H9 (cell line): ENCODE measurements around the gene TBC1D20. TPM values are rescaled to one million over a fixed set of nuclear protein-coding genes. Genes with fewer than 3 reads are reported as not detected.

Experiments
- DNase-seq: peaks from one replicate; pipeline ENCODE4 v3.0.0-alpha.2; 2017
- H2AFZ ChIP-seq: one replicate; pipeline ENCODE4 v1.6.1; 2013; ENCODE audit warnings: mild to moderate bottlenecking, low read length, control low read depth, moderate library complexity
- H2AK5ac ChIP-seq: 2 replicates; pipeline ENCODE4 v1.6.1; 2013; ENCODE audit warnings: low read length, control low read depth, mixed read lengths; ENCODE audit not compliant: insufficient read length
- H2BK120ac ChIP-seq: one replicate; pipeline ENCODE4 v1.6.1; 2013; ENCODE audit warnings: low read depth, mild to moderate bottlenecking, low read length, control low read depth, inconsistent platforms; ENCODE audit not compliant: poor library complexity, severe bottlenecking
- H2BK12ac ChIP-seq: 2 replicates; pipeline ENCODE4 v1.6.1; 2013; ENCODE audit warnings: low read length, control low read depth, mixed read lengths, low read depth; ENCODE audit not compliant: insufficient read length
- H2BK15ac ChIP-seq: 2 replicates; pipeline ENCODE4 v1.6.1; 2013; ENCODE audit warnings: low read depth, low read length, control low read depth
- H2BK20ac ChIP-seq: one replicate; pipeline ENCODE4 v1.6.1; 2013; ENCODE audit warnings: low read depth, mild to moderate bottlenecking, low read length, control low read depth, inconsistent platforms; ENCODE audit not compliant: poor library complexity, severe bottlenecking
- H2BK5ac ChIP-seq: 2 replicates; pipeline ENCODE4 v1.6.1; 2013; ENCODE audit warnings: low read length, control low read depth, mixed read lengths; ENCODE audit not compliant: insufficient read length
- H3K14ac ChIP-seq: 2 replicates; pipeline ENCODE4 v1.6.1; 2013; ENCODE audit warnings: low read length, control low read depth; ENCODE audit not compliant: insufficient read depth
- H3K18ac ChIP-seq: 2 replicates; pipeline ENCODE4 v1.6.1; 2013; ENCODE audit warnings: low read depth, mild to moderate bottlenecking, mixed read lengths, low read length, control low read depth; ENCODE audit not compliant: insufficient read length
- H3K23ac ChIP-seq: 2 replicates; pipeline ENCODE4 v1.6.1; 2013; ENCODE audit warnings: low read length, control low read depth, mixed read lengths, low read depth; ENCODE audit not compliant: insufficient read length
- H3K23me2 ChIP-seq: 2 replicates; pipeline ENCODE4 v1.6.1; 2013; ENCODE audit warnings: low read depth, mild to moderate bottlenecking, mixed read lengths, low read length, control low read depth; ENCODE audit not compliant: insufficient read length, poor library complexity, severe bottlenecking
- H3K27ac ChIP-seq: 2 replicates; pipeline ENCODE4 v1.5.1; 2013; ENCODE audit warnings: low read length, control low read depth, mixed read lengths, low read depth; ENCODE audit not compliant: insufficient read length
- H3K27me3 ChIP-seq: 2 replicates; pipeline ENCODE4 v1.6.1; 2013; ENCODE audit warnings: low read length, control low read depth, inconsistent platforms; ENCODE audit not compliant: insufficient read depth
- H3K4ac ChIP-seq: 2 replicates; pipeline ENCODE4 v1.6.1; 2013; ENCODE audit warnings: low read depth, mild to moderate bottlenecking, control low read depth, inconsistent platforms, low read length, moderate library complexity
- H3K4me1 ChIP-seq: 2 replicates; pipeline ENCODE4 v1.6.1; 2013; ENCODE audit warnings: low read length, control low read depth, inconsistent platforms; ENCODE audit not compliant: insufficient read depth
- H3K4me2 ChIP-seq: 2 replicates; pipeline ENCODE4 v1.6.1; 2013; ENCODE audit warnings: low read length, control low read depth, mixed read lengths; ENCODE audit not compliant: insufficient read length, insufficient read depth
- H3K56ac ChIP-seq: 2 replicates; pipeline ENCODE4 v1.6.1; 2013; ENCODE audit warnings: low read depth, mild to moderate bottlenecking, mixed read lengths, low read length, control low read depth; ENCODE audit not compliant: insufficient read length
- H3K79me1 ChIP-seq: 2 replicates; pipeline ENCODE4 v1.6.1; 2013; ENCODE audit warnings: low read depth, mild to moderate bottlenecking, moderate library complexity, low read length, control low read depth, inconsistent platforms; ENCODE audit not compliant: insufficient read depth, poor library complexity, severe bottlenecking
- H3K79me2 ChIP-seq: 2 replicates; pipeline ENCODE4 v1.6.1; 2013; ENCODE audit warnings: low read length, control low read depth, inconsistent platforms; ENCODE audit not compliant: insufficient read depth
- H3K9ac ChIP-seq: 2 replicates; pipeline ENCODE4 v1.6.1; 2013; ENCODE audit warnings: low read length, control low read depth, mixed read lengths; ENCODE audit not compliant: insufficient read length; ENCODE audit errors: extremely low read depth
- H3K9me3 ChIP-seq: one replicate; pipeline ENCODE4 v1.6.1; 2013; ENCODE audit warnings: low read depth, low read length, inconsistent platforms; ENCODE audit not compliant: control insufficient read depth
- H3T11ph ChIP-seq: one replicate; pipeline ENCODE4 v1.6.1; 2013; ENCODE audit warnings: mild to moderate bottlenecking, low read length, control low read depth, inconsistent platforms
- H4K20me1 ChIP-seq: one replicate; pipeline ENCODE4 v1.6.1; 2013; ENCODE audit not compliant: control insufficient read depth, insufficient read length, insufficient read depth
- H4K5ac ChIP-seq: 2 replicates; pipeline ENCODE4 v1.6.1; 2013; ENCODE audit warnings: low read depth, mild to moderate bottlenecking, mixed read lengths, low read length, control low read depth; ENCODE audit not compliant: insufficient read length
- H4K8ac ChIP-seq: replicated peaks from 2 replicates; pipeline ENCODE4 v1.6.1; 2013; ENCODE audit warnings: low read length, control low read depth, mixed read lengths, low read depth; ENCODE audit not compliant: insufficient read length
- H4K91ac ChIP-seq: 2 replicates; pipeline ENCODE4 v1.6.1; 2013; ENCODE audit warnings: low read depth, mild to moderate bottlenecking, moderate library complexity, mixed read lengths, low read length, control low read depth; ENCODE audit not compliant: insufficient read length
- H3K27ac Mint-ChIP-seq, 3 experiments: 2 replicates in 2 of 3; 3 replicates in 1 of 3; pipeline ENCODE4 v1.8.0; 2020 to 2021; ENCODE audit warnings: mixed read lengths in 3 of 3, mild to moderate bottlenecking in 1 of 3, moderate library complexity in 1 of 3
- H3K27me3 Mint-ChIP-seq: 2 replicates; pipeline ENCODE4 v1.8.0; 2021; ENCODE audit warnings: low read depth, mild to moderate bottlenecking, moderate library complexity, mixed read lengths
- H3K36me3 Mint-ChIP-seq, 3 experiments: 2 replicates in 2 of 3; 3 replicates in 1 of 3; pipeline ENCODE4 v1.8.0; 2020 to 2021; ENCODE audit warnings: low read depth in 3 of 3, mixed read lengths in 3 of 3; ENCODE audit not compliant: insufficient read depth in 1 of 3
- H3K4me1 Mint-ChIP-seq, 2 experiments: 2 replicates each; pipeline ENCODE4 v1.8.0; 2020; ENCODE audit warnings: mixed read lengths in 2 of 2
- H3K4me3 Mint-ChIP-seq, 2 experiments: 2 replicates in 1 of 2; 3 replicates in 1 of 2; pipeline ENCODE4 v1.8.0; 2020 to 2021; ENCODE audit warnings: mild to moderate bottlenecking in 2 of 2, mixed read lengths in 2 of 2, moderate library complexity in 1 of 2
- H3K9me3 Mint-ChIP-seq, 2 experiments: 2 replicates in 1 of 2; 3 replicates in 1 of 2; pipeline ENCODE4 v1.8.0; 2020; ENCODE audit warnings: mild to moderate bottlenecking in 2 of 2, mixed read lengths in 2 of 2, moderate library complexity in 1 of 2
- WGBS: extraction: QIAGEN DNeasy Blood & Tissue Kit; methylation state at CpG from one replicate; pipeline ENCODE4 v1.1.7; 2013; ENCODE audit warnings: missing lambda C conversion rate, low lambda C conversion rate, mixed read lengths; ENCODE audit not compliant: insufficient read length; ENCODE audit errors: extremely low coverage; 5-methylcytosine and 5-hydroxymethylcytosine counted together
- total RNA-seq: library from RNA; stranded (reverse); gene quantifications from 2 replicates; pipeline ENCODE4 v1.2.1, GENCODE V29; 2021
- TF ChIP-seq, protein P1 (sequence below): fragments of 200-600 bp; sonication (generic); conservative IDR thresholded peaks from 3 replicates; pipeline ENCODE4 v1.8.0; 2021; ENCODE audit warnings: antibody characterized with exemption, mild to moderate bottlenecking

The TBC1D20 gene
- total RNA-seq, 1 experiment from 2014 or later = 17.9 TPM

GRCh38 chr20:403582-403957, 58.8 kb downstream of the TBC1D20 start:
- no peak overlapping the region for H3K56ac ChIP-seq
- DNase-seq = no peak
- no peaks in the 10 kb centered on the region for H3K23me2 ChIP-seq
- no peak overlapping the region for H4K5ac ChIP-seq
- no peaks in the 10 kb centered on the region; the same call in 1 of the 2 replicates for H3K79me2 ChIP-seq
- TF ChIP-seq, protein P1, sequence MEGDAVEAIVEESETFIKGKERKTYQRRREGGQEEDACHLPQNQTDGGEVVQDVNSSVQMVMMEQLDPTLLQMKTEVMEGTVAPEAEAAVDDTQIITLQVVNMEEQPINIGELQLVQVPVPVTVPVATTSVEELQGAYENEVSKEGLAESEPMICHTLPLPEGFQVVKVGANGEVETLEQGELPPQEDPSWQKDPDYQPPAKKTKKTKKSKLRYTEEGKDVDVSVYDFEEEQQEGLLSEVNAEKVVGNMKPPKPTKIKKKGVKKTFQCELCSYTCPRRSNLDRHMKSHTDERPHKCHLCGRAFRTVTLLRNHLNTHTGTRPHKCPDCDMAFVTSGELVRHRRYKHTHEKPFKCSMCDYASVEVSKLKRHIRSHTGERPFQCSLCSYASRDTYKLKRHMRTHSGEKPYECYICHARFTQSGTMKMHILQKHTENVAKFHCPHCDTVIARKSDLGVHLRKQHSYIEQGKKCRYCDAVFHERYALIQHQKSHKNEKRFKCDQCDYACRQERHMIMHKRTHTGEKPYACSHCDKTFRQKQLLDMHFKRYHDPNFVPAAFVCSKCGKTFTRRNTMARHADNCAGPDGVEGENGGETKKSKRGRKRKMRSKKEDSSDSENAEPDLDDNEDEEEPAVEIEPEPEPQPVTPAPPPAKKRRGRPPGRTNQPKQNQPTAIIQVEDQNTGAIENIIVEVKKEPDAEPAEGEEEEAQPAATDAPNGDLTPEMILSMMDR = no peak
- H2BK15ac ChIP-seq = no peak overlapping the region
- no peak overlapping the region for H2BK5ac ChIP-seq
- H3K18ac ChIP-seq = no peak overlapping the region
- no peaks in the 10 kb centered on the region for H3K27me3 ChIP-seq
- Mint-ChIP-seq H3K36me3 (peaks cover 0 to 9% (median under 1%) of the 10 kb centered on the region in 3 experiments; a peak in 2 of 7 replicates), H3K9me3 (peaks cover 6 to 10% of the 10 kb centered on the region in 2 experiments; a peak in 3 of 5 replicates), H3K27ac (no peak overlapping the region), H3K4me1 (peaks cover 25 to 28% of the 10 kb centered on the region in 2 experiments), H3K27me3 (no peaks in the 10 kb centered on the region; the same call in 1 of the 2 replicates), H3K4me3 (no peak overlapping the region; a peak in 1 of 5 replicates)
- no peak overlapping the region for H2AK5ac ChIP-seq
- no peak overlapping the region for H2AFZ ChIP-seq
- H3K4me2 ChIP-seq = no peak overlapping the region
- no peak overlapping the region for H3K4ac ChIP-seq
- H3K23ac ChIP-seq = no peak overlapping the region
- no peak overlapping the region for H3K27ac ChIP-seq
- no peak overlapping the region for H2BK20ac ChIP-seq
- H4K20me1 ChIP-seq = no peaks in the 10 kb centered on the region
- no peak overlapping the region for H4K91ac ChIP-seq
- no peaks in the 10 kb centered on the region for H3K79me1 ChIP-seq
- no peak overlapping the region for H2BK12ac ChIP-seq
- no peak overlapping the region for H3T11ph ChIP-seq
- no peak overlapping the region for H2BK120ac ChIP-seq
- no peaks in the 10 kb centered on the region for H3K9me3 ChIP-seq
- H3K9ac ChIP-seq = no peak overlapping the region
- H4K8ac ChIP-seq = no peak overlapping the region
- WGBS = no CpG with 5 or more reads among the region's 3 CpGs
- H3K14ac ChIP-seq = no peak overlapping the region
- H3K4me1 ChIP-seq = peaks cover 5% of the 10 kb centered on the region; the same call in 1 of the 2 replicates
